WERI-Rb-1 (cell line): Measurements from ENCODE around the gene STIM1.
A peak's percentile ranks its signal among the peaks of the same experiment; 100 is the strongest.

Source experiments
- DNase-seq: peaks from one replicate; pipeline ENCODE4 v3.0.0-alpha.2; 2020
- H3K27ac ChIP-seq: fragments of 250-450 bp; sonication (Bioruptor Pico); 2 replicates; pipeline ENCODE4 v1.5.1; 2020; ENCODE audit warnings: mild to moderate bottlenecking, moderate library complexity
- H3K27me3 ChIP-seq: fragments of 250-450 bp; sonication (Bioruptor Pico); 2 replicates; pipeline ENCODE4 v1.5.1; 2021; ENCODE audit warnings: mild to moderate bottlenecking, low read depth, moderate library complexity; ENCODE audit not compliant: insufficient read depth, severe bottlenecking
- H3K36me3 ChIP-seq: fragments of 250-450 bp; sonication (Bioruptor Pico); 2 replicates; pipeline ENCODE4 v1.5.1; 2020; ENCODE audit warnings: mild to moderate bottlenecking, moderate library complexity
- H3K4me3 ChIP-seq: 2 replicates; pipeline ENCODE4 v1.5.1; 2011; ENCODE audit warnings: low read depth, mild to moderate bottlenecking, control low read depth, low read length
- H3K9me3 ChIP-seq: fragments of 250-450 bp; sonication (Bioruptor Pico); 2 replicates; pipeline ENCODE4 v1.5.1; 2021; ENCODE audit warnings: mild to moderate bottlenecking, moderate library complexity; ENCODE audit not compliant: severe bottlenecking
- TF ChIP-seq, protein P1 (sequence below): IDR thresholded peaks from 2 replicates; pipeline ENCODE4 v1.5.1; 2011; ENCODE audit warnings: low read depth, mild to moderate bottlenecking, control low read depth, inconsistent platforms, low read length

Gene STIM1

DNA sequence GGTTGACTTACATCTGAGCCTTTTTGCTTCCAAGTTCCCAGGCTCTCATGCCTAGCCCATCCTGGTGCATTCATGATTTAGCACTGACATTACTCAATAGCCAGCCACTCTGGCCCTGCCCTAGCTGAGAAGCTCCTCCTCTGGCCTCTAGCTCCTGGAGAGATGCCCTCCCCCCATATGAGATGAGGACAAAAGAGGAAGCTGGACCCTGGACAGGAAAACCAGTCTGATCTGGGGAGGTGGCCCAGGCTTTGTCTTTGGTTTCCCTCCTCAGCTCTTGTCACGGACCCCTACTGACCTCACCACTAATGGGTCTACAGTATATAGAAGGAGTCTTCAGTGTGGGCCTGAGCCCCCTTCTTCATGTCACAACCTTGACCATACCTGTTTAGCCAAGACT lies 17.7 kb upstream of the STIM1 start:
- no peak for DNase-seq
- Histone ChIP-seq H3K9me3 (no peaks in the 10 kb centered on the region), H3K4me3 (no peak overlapping the region), H3K27ac (no peak overlapping the region), H3K27me3 (no peaks in the 10 kb centered on the region), H3K36me3 (peaks cover 10% of the 10 kb centered on the region)
- TF ChIP-seq, protein P1, sequence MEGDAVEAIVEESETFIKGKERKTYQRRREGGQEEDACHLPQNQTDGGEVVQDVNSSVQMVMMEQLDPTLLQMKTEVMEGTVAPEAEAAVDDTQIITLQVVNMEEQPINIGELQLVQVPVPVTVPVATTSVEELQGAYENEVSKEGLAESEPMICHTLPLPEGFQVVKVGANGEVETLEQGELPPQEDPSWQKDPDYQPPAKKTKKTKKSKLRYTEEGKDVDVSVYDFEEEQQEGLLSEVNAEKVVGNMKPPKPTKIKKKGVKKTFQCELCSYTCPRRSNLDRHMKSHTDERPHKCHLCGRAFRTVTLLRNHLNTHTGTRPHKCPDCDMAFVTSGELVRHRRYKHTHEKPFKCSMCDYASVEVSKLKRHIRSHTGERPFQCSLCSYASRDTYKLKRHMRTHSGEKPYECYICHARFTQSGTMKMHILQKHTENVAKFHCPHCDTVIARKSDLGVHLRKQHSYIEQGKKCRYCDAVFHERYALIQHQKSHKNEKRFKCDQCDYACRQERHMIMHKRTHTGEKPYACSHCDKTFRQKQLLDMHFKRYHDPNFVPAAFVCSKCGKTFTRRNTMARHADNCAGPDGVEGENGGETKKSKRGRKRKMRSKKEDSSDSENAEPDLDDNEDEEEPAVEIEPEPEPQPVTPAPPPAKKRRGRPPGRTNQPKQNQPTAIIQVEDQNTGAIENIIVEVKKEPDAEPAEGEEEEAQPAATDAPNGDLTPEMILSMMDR: no peak

DNA sequence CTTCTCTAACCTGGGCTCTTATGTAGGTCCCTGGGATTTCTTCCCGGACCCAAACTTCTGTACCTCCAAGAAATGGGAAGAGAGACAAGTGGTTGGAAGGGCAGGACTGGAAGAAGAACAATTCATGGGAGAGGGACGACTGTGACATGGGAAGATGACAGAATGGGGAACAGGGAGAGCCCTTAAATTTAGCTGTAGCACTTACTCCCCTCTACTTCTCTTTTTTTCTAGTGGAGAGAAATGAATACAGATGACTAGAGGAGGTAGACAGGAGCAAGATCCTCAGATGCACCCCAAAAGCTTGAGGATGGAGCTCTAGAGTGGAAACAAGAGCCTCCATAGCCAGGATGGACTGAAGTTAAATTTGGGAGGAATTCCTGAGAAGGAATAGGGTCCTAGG lies 17.0 kb upstream of the STIM1 start:
- H3K9me3 ChIP-seq: no peaks in the 10 kb centered on the region
- DNase-seq: no peak
- no peaks in the 10 kb centered on the region for H3K27me3 ChIP-seq
- TF ChIP-seq, protein P1: no peak
- H3K27ac ChIP-seq: no peak overlapping the region
- H3K4me3 ChIP-seq: no peak overlapping the region
- H3K36me3 ChIP-seq: peaks cover 6% of the 10 kb centered on the region

DNA sequence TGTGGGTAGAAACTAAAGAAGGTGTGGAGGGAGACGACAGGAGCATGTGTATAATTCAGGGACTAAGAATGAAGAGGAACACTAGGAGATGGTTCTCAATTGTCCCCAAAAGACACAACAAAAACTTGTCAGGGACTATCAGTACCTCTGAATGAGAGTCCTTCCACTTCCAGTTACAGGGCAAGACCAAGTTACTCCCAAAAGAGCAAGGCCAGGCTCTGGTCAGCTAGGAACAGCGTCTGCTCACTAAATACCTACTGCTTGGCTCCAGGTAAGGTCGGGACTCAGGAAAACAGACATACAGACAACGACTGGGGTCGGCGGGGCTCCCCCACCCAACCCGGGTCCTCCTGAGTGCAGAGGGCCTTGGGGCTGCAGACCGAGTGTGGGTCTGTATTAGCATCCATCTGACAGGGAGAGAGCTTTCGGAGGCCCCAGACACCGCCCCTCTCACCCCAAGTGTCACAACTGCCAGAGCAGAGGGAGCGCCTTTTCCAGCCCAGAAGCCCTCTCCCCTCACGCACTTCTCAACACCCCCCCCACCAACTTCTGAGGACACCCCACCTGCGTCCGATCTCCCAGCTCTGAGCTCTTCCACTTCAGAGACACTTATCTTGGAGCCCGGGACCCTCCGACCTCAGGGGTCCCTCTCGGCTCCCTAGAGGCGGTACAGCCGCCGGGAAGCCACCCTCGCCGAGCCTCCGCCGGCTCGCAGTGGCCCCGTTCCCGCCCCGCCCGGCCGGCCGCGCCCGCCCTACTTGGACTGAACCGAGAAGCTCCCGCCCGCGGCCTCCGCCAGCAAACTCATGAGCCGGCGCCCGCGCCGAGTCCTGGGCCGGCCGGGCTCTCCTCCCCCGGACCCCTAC lies 15.2 kb upstream of the STIM1 start:
- no peaks in the 10 kb centered on the region for H3K9me3 ChIP-seq
- TF ChIP-seq, protein P1: no peak
- no peak for DNase-seq
- H3K27ac ChIP-seq: peak overlapping the region; percentile 77
- H3K27me3 ChIP-seq: no peaks in the 10 kb centered on the region
- H3K36me3 ChIP-seq: peaks cover 6% of the 10 kb centered on the region; the same call in 1 of the 2 replicates
- H3K4me3 ChIP-seq: peak overlapping the region; percentile 83

DNA sequence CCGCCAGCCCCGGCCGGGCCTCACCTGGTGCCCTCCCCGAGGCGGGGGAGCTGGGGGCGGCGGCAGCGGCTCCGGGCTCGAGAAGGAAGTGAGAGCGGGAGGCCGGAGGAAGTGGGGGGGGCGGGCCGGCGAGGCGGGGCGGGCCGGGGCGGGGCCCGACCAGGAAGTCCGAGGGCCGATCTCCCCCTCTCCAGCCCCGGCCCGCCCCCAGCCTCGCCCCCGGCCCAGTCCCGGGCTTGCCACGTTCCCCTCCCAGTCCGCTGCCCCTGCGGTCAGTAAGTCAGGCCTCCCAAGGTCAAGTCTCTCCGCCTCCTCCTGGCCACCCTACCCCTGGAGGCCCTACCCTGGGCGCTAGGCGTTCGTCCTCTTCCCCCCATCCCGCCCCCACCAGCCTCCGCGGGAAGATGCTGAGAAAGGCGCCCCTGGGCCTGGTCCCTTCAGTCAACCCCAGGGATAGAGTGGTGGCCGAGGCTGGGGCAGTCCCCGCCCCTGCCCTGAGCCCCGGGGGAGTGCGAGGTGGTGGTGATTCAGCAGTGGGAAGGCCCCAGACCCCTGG lies 14.5 kb upstream of the STIM1 start, which contains the start of gene RHOG:
Gene RHOG (minus strand): TSS at position 90 of the 556 bp plus-strand sequence. CDS start 12,821 bp downstream, outside the sequence.
- TF ChIP-seq, protein P1: no peak
- peaks cover 6% of the 10 kb centered on the region; the same call in 1 of the 2 replicates for H3K36me3 ChIP-seq
- H3K27me3 ChIP-seq: no peaks in the 10 kb centered on the region
- H3K4me3 ChIP-seq: peak within 1 kb of the TSS; percentile 83
- peak; percentile 73 for DNase-seq
- peak within 1 kb of the TSS; percentile 77 for H3K27ac ChIP-seq
- no peaks in the 10 kb centered on the region for H3K9me3 ChIP-seq

DNA sequence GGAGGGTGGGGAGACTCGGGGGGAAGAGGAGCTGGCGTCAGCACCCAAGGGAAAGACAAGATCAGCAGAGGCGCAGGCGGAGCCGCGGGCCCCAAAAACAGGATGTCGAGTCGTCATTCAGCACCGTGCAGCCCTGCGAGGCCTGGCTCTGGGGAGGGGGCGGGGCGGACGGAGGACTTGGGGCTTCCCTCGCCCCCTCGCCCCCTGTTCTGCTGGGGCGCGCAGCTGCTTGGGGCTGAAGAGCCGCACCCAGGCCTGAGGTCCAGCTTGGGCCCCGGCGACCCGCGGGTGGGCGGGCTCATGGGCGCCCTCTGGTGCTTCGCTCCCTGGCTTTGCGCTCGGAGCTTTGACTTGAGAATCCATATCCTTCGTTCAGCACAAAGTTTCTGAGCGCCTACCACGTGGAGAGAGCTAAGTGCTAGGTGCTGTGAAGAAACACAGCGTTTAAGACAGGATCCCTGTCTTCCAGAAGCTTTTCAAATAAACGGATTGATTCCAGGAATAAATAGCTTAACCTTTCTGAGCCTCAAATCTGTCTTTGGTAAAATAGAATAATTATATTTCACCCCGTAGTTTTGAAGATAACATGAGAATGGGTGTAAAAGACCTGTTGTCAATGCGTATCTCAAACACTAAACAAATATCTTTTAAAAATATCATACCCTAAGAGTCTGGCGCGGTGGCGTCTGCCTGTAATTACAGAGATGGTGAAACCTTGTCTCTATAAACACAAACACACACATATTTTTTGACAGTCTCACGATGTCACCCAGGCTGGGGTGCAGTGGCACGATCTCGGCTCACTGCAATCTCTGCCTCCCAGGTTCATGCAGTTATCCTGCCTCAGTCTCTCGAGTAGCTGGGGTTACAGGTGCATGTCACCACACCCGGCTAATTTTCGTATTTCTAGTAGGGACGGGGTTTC lies 13.8 kb upstream of the STIM1 start:
- Histone ChIP-seq H3K4me3 (peak overlapping the region; percentile 83), H3K27ac (peak overlapping the region; percentile 66), H3K27me3 (no peaks in the 10 kb centered on the region), H3K9me3 (no peaks in the 10 kb centered on the region), H3K36me3 (peaks cover 6% of the 10 kb centered on the region; the same call in 1 of the 2 replicates)
- TF ChIP-seq, protein P1: peak; percentile 84
- DNase-seq: peak; percentile 87
